SH-SY5Y (cell line): ENCODE results near the gene LRRC10B.

ENCODE experiments used
- GATA2 ChIP-seq: IDR thresholded peaks from 2 replicates; pipeline ENCODE4 v1.6.1; 2011; ENCODE audit warnings: mild to moderate bottlenecking, low read depth, low read length
- GATA3 ChIP-seq: IDR thresholded peaks from 2 replicates; pipeline ENCODE4 v1.6.1; 2011; ENCODE audit warnings: low read depth, mild to moderate bottlenecking, low read length, moderate library complexity

GRCh38 chr11:61545921-61546320 lies 37.4 kb downstream of the LRRC10B start:
- TF ChIP-seq GATA2 = no peak
- no peak for TF ChIP-seq GATA3
